ENCODE results near the gene IYD.
"Not testable (repeated sequence)": the region's sequence is repeated elsewhere in the genome, so short reads cannot be mapped to it uniquely, and the experiment has no call there.

The IYD gene

GRCh38 chr6:150435832-150436231 is 67.0 kb downstream of the IYD start:
- no peak for DNase-seq

GRCh38 chr6:150439373-150439772 is 70.6 kb downstream of the IYD start:
- no peak for DNase-seq

GRCh38 chr6:150443621-150444020 is 74.8 kb downstream of the IYD start:
- DNase-seq, result no peak

- no peak for DNase-seq
Observed at GRCh38 chr6:150444308-150444707, 75.5 kb downstream of the IYD start.

GRCh38 chr6:150445486-150445885 is 76.7 kb downstream of the IYD start:
- no peak for DNase-seq

GRCh38 chr6:150448221-150448620 is 79.4 kb downstream of the IYD start:
- no peak for DNase-seq

- not testable (repeated sequence) for DNase-seq
Observed at GRCh38 chr6:150449055-150449454, 80.2 kb downstream of the IYD start.

- no peak for DNase-seq
Observed at GRCh38 chr6:150450918-150451317, 82.1 kb downstream of the IYD start.

GRCh38 chr6:150451807-150452427 is 83.1 kb downstream of the IYD start:
- no peak for DNase-seq

GRCh38 chr6:150452428-150453243 is 83.8 kb downstream of the IYD start:
- no peak for DNase-seq

GRCh38 chr6:150453357-150453756 is 84.5 kb downstream of the IYD start:
- no peak for DNase-seq

Measured in NCI-H524 (cell line).